Caco-2 (cell line): Measurements from ENCODE around the gene OR9Q1. TPM values are rescaled to one million over a fixed set of nuclear protein-coding genes. Genes with fewer than 3 reads are reported as not detected.

Experiments used
- BruUV-seq: library from RNA; stranded (reverse); fragments of 400-500 nt; replicated peaks from 2 replicates; lab custom pipeline; 2021; lab: Mats Ljungman, UMichigan
- CTCF ChIA-PET: fragments of 300-600 bp; sonication (Branson Sonifier 250); formaldehyde crosslinking; loops from one replicate; lab custom pipeline; 2022; ENCODE audit warnings: antibody characterized with exemption; lab: Charles Lee
- POLR2A ChIA-PET: fragments of 300-600 bp; sonication (Branson Sonifier 250); formaldehyde crosslinking; loops from one replicate; lab custom pipeline; 2022; ENCODE audit warnings: antibody characterized with exemption; lab: Charles Lee
- DNase-seq, 2 experiments: peaks; one replicate each; pipeline versions ENCODE4 v3.0.0 to v3.0.0-alpha.2; 2020 to 2022
- H3K27me3 ChIP-seq: replicated peaks from 2 replicates; pipeline ENCODE4 v1.6.0; 2011; ENCODE audit warnings: low read length; ENCODE audit not compliant: control insufficient read depth, insufficient read depth
- H3K36me3 ChIP-seq: 2 replicates; pipeline ENCODE4 v1.5.1; 2011; ENCODE audit warnings: low read length; ENCODE audit not compliant: control insufficient read depth, insufficient read depth
- H3K4me1 ChIP-seq: fragments of 250-450 bp; sonication (Bioruptor Pico); 2 replicates; pipeline ENCODE4 v1.5.1; 2020; ENCODE audit warnings: mild to moderate bottlenecking
- H3K4me3 ChIP-seq: 2 replicates; pipeline ENCODE4 v1.5.1; 2011; ENCODE audit warnings: low read depth, mild to moderate bottlenecking, control low read depth, low read length
- H3K9me3 ChIP-seq: fragments of 250-450 bp; sonication (Bioruptor Pico); 2 replicates; pipeline ENCODE4 v1.5.1; 2020; ENCODE audit warnings: mild to moderate bottlenecking, moderate library complexity
- H3K27ac Mint-ChIP-seq: one replicate; pipeline ENCODE4 v1.8.0; 2022; ENCODE audit warnings: mixed read lengths; ENCODE audit not compliant: unreplicated experiment
- H3K27me3 Mint-ChIP-seq: one replicate; pipeline ENCODE4 v1.8.0; 2022; ENCODE audit warnings: mixed read lengths; ENCODE audit not compliant: insufficient read depth, unreplicated experiment
- H3K36me3 Mint-ChIP-seq: one replicate; pipeline ENCODE4 v1.8.0; 2022; ENCODE audit warnings: mild to moderate bottlenecking, mixed read lengths; ENCODE audit not compliant: insufficient read depth, unreplicated experiment
- H3K4me1 Mint-ChIP-seq: one replicate; pipeline ENCODE4 v1.8.0; 2022; ENCODE audit warnings: low read depth, mixed read lengths; ENCODE audit not compliant: unreplicated experiment
- H3K4me3 Mint-ChIP-seq: one replicate; pipeline ENCODE4 v1.8.0; 2022; ENCODE audit warnings: mild to moderate bottlenecking, moderate library complexity, mixed read lengths; ENCODE audit not compliant: unreplicated experiment
- H3K9me3 Mint-ChIP-seq: one replicate; pipeline ENCODE4 v1.8.0; 2022; ENCODE audit warnings: mixed read lengths; ENCODE audit not compliant: unreplicated experiment
- CTCF ChIP-seq, 2 experiments: fragments of 200-600 bp in 1 of 2; IDR thresholded peaks; 1 replicate in 1 of 2; 2 replicates in 1 of 2; pipeline versions ENCODE4 v1.5.1 to v1.8.0; 2011 to 2022; ENCODE audit warnings: antibody characterized with exemption in 1 of 2, control low read depth in 1 of 2, inconsistent platforms in 1 of 2, low read depth in 1 of 2, low read length in 1 of 2, mild to moderate bottlenecking in 1 of 2, moderate library complexity in 1 of 2; ENCODE audit not compliant: insufficient read depth in 1 of 2, severe bottlenecking in 1 of 2, unreplicated experiment in 1 of 2
- intact Hi-C: fragments of 100-400 bp; cut with micrococcal nuclease; formaldehyde crosslinking; loops from one replicate; pipeline ENCODE4 v1.10.0; 2022; ENCODE audit not compliant: unreplicated experiment
- total RNA-seq: library from RNA; stranded (reverse); gene quantifications from 2 replicates; pipeline ENCODE4 v1.2.3, GENCODE V29; 2022

The OR9Q1 gene
- total RNA-seq, 1 experiment from 2014 or later = not detected

- no TSS peak for BruUV-seq
- H3K36me3 Mint-ChIP-seq = no peaks in the 10 kb centered on the region
- Histone ChIP-seq H3K36me3 (no peaks in the 10 kb centered on the region), H3K27me3 (no peaks in the 10 kb centered on the region), H3K9me3 (no peaks in the 10 kb centered on the region), H3K4me1 (no peaks in the 10 kb centered on the region), H3K4me3 (no peak overlapping the region)
- no peak for DNase-seq
- POLR2A ChIA-PET = no interaction called here
- H3K4me3 Mint-ChIP-seq = no peak overlapping the region
- no peaks in the 10 kb centered on the region for H3K27me3 Mint-ChIP-seq
- no peaks in the 10 kb centered on the region for H3K4me1 Mint-ChIP-seq
- TF ChIP-seq CTCF (IDR thresholded peaks at IDR 0.05; ENCODE audit: insufficient read depth in 1 of 2, low read depth in 1 of 2, low read length in 1 of 2, severe bottlenecking in 1 of 2, unreplicated experiment in 1 of 2) = no peak
- no peak overlapping the region for H3K27ac Mint-ChIP-seq
- intact Hi-C loops = no loop called here
- CTCF ChIA-PET = no interaction called here
- no peaks in the 10 kb centered on the region for H3K9me3 Mint-ChIP-seq
Measured at GRCh38 chr11:58142761-58143160, 119.1 kb downstream of the OR9Q1 start.

GRCh38 chr11:58152781-58153180, 129.1 kb downstream of the OR9Q1 start:
- H3K9me3 ChIP-seq = no peaks in the 10 kb centered on the region
- Mint-ChIP-seq H3K36me3 (no peaks in the 10 kb centered on the region), H3K27ac (no peak overlapping the region), H3K9me3 (peaks cover 11% of the 10 kb centered on the region), H3K27me3 (no peaks in the 10 kb centered on the region), H3K4me3 (no peak overlapping the region), H3K4me1 (no peaks in the 10 kb centered on the region)
- DNase-seq = no peak
- no peaks in the 10 kb centered on the region for H3K36me3 ChIP-seq
- no peaks in the 10 kb centered on the region for H3K27me3 ChIP-seq
- no peaks in the 10 kb centered on the region for H3K4me1 ChIP-seq
- intact Hi-C loops = no loop called here
- no TSS peak for BruUV-seq
- no peak overlapping the region for H3K4me3 ChIP-seq
- ChIA-PET POLR2A (no interaction called here), CTCF (interaction anchor here (1.2 kb wide), 1 partner anchor 133 kb away, joined by 3 read pairs; no protein-coding TSS in a partner anchor)
- TF ChIP-seq CTCF (IDR thresholded peaks at IDR 0.05; ENCODE audit: insufficient read depth in 1 of 2, low read depth in 1 of 2, low read length in 1 of 2, severe bottlenecking in 1 of 2, unreplicated experiment in 1 of 2) = no peak

- CTCF ChIA-PET = interaction anchor here (0.6 kb wide), 1 partner anchor 30 kb away, joined by 4 read pairs; no protein-coding TSS in a partner anchor
- POLR2A ChIA-PET = no interaction called here
- H3K4me3 ChIP-seq = no peak overlapping the region
- peaks cover 38% of the 10 kb centered on the region for H3K4me1 ChIP-seq
- intact Hi-C loops = no loop called here
- Mint-ChIP-seq H3K27ac (peak overlapping the region; percentile 79), H3K36me3 (no peaks in the 10 kb centered on the region), H3K9me3 (peaks cover 18% of the 10 kb centered on the region), H3K4me1 (peaks cover 36% of the 10 kb centered on the region), H3K27me3 (no peaks in the 10 kb centered on the region), H3K4me3 (no peak overlapping the region)
- no peak for TF ChIP-seq CTCF (IDR thresholded peaks at IDR 0.05; ENCODE audit: insufficient read depth in 1 of 2, low read depth in 1 of 2, low read length in 1 of 2, severe bottlenecking in 1 of 2, unreplicated experiment in 1 of 2)
- H3K36me3 ChIP-seq = no peaks in the 10 kb centered on the region
- H3K27me3 ChIP-seq = no peaks in the 10 kb centered on the region
- DNase-seq = no peak
- BruUV-seq = no TSS peak
- peaks cover 3% of the 10 kb centered on the region; the same call in 1 of the 2 replicates for H3K9me3 ChIP-seq
Measured at GRCh38 chr11:58164389-58164788, 140.7 kb downstream of the OR9Q1 start.
